G401.6 (cell line): ENCODE results near the gene TLX1.
"Not testable (repeated sequence)": the region's sequence is repeated elsewhere in the genome, so short reads cannot be mapped to it uniquely, and the experiment has no call there.

Source experiments
- FAIRE-seq: peaks from 2 replicates; lab custom pipeline; 2012; peaks lifted over from hg19 to GRCh38; lab: Jason Lieb, UNC

The TLX1 gene

GRCh38 chr10:101152316-101152715, 21.2 kb downstream of the TLX1 start:
- no peak for FAIRE-seq

- FAIRE-seq = not testable (repeated sequence)
Observed at GRCh38 chr10:101154506-101154905, 23.4 kb downstream of the TLX1 start.

- no peak for FAIRE-seq
Observed at GRCh38 chr10:101155896-101156295, 24.8 kb downstream of the TLX1 start.

GRCh38 chr10:101157756-101158458, 26.8 kb downstream of the TLX1 start:
- FAIRE-seq = no peak

GRCh38 chr10:101158459-101159058, 27.5 kb downstream of the TLX1 start:
- no peak for FAIRE-seq

GRCh38 chr10:101161494-101162299, 30.6 kb downstream of the TLX1 start:
- peak; percentile 95 for FAIRE-seq

GRCh38 chr10:101162677-101163076, 31.6 kb downstream of the TLX1 start:
- FAIRE-seq = no peak

- no peak for FAIRE-seq
Observed at GRCh38 chr10:101164020-101164419, 32.9 kb downstream of the TLX1 start.

- FAIRE-seq = no peak
Observed at GRCh38 chr10:101165736-101166135, 34.6 kb downstream of the TLX1 start.

GRCh38 chr10:101166430-101166829, 35.3 kb downstream of the TLX1 start:
- no peak for FAIRE-seq

- FAIRE-seq = peak; percentile 11
Observed at GRCh38 chr10:101172741-101173140, 41.6 kb downstream of the TLX1 start.

- FAIRE-seq = no peak
Observed at GRCh38 chr10:101174319-101174718, 43.2 kb downstream of the TLX1 start.

GRCh38 chr10:101176577-101176976, 45.5 kb downstream of the TLX1 start:
- FAIRE-seq = no peak

- FAIRE-seq = no peak
Observed at GRCh38 chr10:101182936-101183335, 51.8 kb downstream of the TLX1 start.

- no peak for FAIRE-seq
Observed at GRCh38 chr10:101183458-101184183, 52.5 kb downstream of the TLX1 start.
